A172 (cell line): ENCODE results near the gene AQP9. TPM values are rescaled to one million over a fixed set of nuclear protein-coding genes. Genes with fewer than 3 reads are reported as not detected.
A peak's percentile ranks its signal among the peaks of the same experiment; 100 is the strongest.
"Not testable (repeated sequence)": the region's sequence is repeated elsewhere in the genome, so short reads cannot be mapped to it uniquely, and the experiment has no call there.

Experiments used
- DNase-seq: peaks from one replicate; pipeline ENCODE4 v3.0.0-alpha.2; 2015; ENCODE audit warnings: low spot score
- total RNA-seq: library from RNA; depleted of rRNA; stranded (reverse); fragments of >200 nt; shearing (Covaris generic); gene quantifications from 2 replicates; pipeline ENCODE4 v1.2.3, GENCODE V29; 2014

Gene AQP9
- total RNA-seq, 1 experiment from 2014 or later = not detected

DNA sequence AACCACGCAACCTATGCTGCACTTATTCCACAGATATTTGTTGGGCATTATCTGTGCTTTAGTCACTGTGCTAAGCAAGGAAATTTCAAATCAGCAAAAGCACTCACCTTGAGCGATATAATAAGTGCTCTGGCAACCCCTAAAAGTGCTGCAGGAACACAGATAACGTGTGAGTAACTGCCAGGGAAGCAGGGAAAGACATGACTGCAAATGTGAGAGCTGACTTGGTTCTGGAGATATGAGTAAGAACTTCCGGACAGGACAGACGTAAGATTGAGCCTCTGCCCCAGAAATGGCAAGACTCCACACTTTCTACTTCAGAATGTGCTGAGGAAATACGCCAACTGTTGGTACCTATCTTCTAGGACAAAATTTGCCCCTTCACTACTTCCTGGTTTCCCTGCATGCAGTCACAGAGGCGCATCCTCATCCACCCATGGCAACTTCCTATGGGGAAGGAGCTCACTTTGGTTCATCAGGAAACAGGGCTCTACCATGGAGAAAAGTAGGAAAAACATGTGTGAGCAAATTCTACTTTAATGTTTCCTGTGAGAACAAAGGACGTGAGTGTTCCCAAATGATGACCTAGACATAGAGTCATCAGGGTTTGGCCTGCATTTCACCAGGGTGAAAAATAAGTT is 41.7 kb downstream of the AQP9 start:
- peak; percentile 2 for DNase-seq

DNA sequence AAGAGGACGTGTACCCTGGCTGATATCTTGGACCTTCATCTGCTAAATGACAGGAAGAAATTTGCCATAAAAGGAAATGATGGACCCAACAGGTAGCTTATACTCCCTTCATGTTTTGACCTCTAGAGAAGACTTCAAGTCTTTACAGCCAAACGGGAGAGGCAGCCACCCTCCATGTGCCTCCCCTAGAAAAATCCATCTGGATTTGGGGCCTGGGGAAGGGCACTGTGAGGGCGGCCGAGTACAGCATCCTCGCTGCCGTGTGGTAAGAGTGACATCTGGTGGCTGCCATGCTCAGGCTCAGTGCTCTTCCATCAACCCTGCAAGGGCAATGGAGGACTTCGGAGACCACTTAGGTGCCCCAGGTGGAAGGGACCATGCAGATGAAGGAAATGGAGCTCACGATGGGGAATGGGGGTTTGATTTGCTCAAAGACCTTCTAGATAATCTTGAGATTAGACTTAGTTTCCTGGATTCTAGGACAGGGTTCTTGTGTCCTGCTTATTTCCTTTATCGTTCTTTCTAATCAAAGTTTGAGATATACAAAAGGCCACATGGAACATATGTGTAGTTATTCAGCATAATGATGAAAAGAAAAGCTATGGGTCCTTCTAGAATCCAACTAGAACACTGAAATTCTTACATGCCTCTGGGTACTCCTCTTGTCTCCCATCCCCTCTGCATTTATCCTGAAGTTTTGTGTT is 44.4 kb downstream of the AQP9 start:
- DNase-seq = peak; percentile 48

DNA sequence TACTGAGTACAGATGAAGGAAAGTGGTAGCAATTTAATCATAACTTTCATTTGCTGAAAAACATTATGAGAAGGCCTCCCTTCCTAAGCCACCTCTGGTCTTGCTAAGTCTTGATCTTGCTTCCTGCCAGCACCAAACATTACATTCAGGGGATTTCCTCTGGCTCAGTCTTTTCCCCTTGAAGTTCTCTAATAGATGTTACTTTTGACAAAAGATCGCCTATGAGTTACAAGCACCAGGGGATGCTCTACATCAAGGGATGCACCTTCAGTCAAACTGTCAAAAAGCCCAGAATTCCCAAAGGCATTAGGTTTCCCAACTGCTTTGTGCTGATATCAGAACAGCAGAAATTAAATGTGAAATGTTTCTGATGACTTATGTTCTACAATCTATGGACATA is 47.3 kb downstream of the AQP9 start:
- no peak for DNase-seq

DNA sequence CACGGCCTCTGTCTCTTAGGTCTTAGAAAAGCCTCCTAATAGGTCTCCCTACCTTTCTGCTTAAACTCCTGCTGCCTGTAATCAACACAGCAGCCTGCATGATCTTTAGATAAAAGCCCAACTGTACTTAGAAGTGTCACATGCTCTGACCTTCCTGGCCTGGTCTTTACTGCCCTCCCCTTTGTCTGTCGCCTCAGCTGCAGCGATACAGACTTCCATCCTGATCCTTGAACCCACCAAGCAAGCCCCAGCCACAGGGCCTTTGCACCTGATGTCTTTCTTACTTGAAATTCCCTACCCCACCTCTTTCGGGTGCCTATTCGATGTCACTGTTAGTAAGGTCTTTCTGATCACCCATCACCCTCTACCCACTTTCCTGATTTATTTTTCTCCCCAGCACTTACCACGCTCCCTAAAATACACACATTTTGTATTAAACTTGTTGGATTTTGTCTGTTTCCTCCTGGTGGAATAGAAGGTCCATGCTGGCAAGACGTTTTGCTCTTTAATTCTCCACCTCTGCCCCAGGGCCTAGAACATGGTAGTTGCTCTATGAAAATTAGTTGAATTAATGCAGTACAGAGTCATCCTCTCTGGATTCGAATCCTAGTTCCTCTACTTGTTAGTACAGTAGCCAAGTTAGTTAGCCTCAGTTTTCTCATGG is 51.1 kb downstream of the AQP9 start:
- DNase-seq = no peak

DNA sequence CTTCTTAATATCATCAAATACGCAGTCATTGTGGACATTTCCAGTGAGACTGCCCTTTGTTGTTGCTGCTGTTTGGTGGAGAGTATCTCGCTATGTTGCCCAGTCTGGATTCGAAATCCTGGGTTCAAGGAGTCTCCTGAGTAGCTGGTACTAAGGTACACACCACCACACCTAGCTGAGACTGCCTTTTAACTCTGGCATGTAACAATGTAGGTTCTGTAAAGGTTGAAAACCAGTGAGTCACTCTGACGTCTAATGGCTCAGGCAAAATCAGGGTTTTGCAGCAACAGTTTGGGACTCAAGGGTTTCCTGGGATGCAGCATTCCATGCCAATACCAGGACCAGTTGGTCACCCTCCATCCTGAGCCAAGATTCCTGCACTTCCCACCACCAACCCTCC is 52.2 kb downstream of the AQP9 start:
- peak; percentile 6 for DNase-seq

DNA sequence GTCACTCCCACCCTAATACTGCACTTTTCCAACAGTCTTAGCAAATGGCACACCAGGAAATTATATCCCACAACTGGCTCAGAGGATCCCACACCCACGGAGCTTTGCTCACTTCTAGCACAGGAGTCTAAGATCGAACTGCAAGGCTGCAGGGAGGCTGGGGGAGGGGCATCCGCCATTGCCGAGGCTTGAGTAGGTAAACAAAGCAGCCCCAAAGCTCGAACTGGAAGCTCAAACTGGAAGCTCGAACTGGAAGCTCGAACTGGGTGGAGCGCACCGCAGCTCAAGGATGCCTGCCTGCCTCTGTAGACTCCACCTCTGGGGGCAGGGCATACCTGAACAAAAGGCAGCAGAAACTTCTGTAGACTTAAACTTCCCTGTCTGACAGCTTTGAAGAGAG is 55.5 kb downstream of the AQP9 start:
- DNase-seq = not testable (repeated sequence)

DNA sequence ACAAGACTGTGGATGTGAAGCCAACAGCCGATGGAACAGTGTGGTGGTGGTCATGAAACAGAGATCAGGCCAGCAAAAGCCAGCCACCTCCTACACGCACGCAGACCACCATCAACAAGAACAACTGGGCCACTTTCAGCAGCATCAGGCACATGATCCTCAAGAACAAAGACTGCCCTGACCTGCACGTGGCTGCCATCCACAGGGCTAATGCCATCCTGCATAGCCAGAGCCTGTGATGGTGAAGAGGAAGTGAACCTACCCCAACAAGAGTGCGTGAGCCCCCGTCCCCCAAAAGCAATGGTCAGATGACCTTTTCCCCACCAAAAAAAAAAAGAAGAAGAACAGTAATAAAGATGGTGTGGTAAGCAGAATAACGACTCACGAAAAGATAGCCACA is 62.6 kb downstream of the AQP9 start:
- no peak for DNase-seq

DNA sequence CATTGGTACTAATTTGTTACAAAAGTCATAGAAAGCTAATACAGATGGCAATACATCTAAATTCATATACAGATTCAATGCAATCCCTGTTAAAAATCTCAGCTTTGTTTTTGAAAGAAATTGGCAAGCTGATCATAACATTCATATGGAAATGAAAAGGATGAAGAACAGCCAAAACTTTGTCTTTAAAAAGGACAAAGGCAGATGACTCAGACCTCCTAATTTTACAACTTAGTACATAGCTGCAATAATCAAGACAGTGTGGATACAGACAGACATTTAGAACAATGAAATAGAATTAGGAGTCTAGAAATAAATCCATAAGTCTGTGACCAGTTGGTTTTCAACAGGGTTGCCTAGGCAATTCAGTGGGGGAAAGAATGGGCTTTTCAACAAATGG is 63.3 kb downstream of the AQP9 start:
- DNase-seq = no peak

DNA sequence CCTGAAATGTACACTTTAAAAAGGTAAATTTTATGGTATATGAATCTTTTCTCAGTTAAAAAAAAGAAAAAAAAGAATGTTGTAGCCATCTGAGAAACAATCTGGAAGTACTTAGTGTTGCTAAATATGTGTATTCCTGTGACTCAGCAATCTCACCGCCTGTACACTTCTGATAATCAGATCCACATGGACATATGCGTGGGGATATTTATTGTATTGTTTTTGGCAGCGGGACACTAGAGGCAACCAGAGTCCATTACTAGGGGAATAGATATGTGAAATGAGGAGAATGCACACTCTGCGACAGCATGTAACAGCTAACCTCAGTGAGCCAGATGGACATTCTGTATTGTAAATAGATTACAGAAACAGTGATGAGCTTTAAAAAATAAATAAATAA is 65.4 kb downstream of the AQP9 start:
- peak; percentile 55 for DNase-seq

DNA sequence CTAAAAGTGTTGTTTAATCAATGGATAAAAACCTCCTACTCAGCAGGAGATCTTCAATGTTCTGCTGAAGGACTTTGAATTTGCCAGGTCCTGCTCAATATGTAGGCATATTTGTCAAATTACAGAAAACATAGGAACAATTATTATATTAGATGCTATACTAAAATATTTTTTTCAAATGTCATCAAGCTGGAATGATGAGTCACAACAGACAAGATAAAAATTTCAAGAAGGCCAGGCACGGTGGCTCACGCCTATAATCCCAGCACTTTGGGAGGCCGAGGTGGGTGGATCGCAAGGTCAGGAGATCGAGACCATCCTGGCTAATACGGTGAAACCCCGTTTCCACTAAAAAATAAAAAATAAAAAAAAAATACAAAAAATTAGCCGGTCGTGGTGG is 68.0 kb downstream of the AQP9 start:
- no peak for DNase-seq

DNA sequence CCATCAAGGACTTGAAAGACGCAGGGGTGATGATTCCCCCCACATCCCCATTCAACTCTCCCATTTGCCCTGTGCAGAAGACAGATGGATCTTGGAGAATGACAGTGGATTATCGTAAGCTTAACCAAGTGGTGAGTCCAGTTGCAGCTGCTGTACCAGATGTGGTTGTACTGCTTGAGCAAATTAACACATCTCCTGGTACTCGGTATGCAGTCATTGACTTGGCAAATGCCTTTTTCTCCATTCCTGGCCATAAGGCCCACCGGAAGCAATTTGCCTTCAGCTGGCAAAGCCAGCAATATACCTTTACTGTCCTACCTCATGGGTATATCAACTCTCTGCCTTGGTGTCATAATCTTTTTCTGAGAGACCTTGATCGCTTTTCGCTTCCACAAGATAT is 70.0 kb downstream of the AQP9 start:
- not testable (repeated sequence) for DNase-seq

DNA sequence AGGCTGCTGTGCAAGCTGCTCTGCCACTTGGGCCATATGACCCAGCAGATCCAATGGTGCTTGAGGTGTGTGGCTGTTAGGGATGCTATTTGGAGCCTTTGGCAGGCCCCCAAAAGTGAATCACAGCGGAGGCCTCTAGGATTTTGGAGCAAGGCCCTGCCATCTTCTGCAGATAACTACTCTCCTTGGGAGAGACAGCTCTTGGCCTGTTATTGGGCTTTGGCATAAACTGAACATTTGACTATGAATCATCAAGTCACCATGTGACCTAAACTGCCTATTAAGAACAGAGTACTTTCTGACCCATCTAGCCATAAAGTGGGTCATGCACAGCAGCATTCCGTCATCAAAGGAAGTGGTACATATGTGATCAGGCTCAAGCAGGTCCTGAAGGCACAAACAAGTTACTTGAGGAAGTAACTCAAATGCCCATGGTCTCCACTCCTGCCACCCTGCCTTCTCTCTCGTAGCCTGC is 70.9 kb downstream of the AQP9 start:
- peak; percentile 80 for DNase-seq

DNA sequence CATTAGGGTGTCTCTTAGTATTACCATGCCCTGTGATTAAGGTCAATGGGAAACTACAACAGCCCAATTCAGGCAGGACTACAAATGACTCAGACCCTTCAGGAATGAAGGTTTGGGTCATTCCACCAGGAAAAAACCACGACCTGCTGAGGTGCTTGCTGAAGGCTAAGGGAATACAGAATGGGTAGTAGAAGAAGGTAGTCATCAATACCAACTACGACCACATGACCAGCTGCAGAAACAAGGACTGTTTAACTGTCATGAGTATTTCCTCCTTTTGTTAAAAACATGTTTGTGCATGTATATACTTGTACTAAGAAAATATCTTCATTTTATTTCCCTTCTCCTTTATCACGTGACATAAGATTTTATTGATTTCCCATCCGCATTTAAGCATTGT is 71.8 kb downstream of the AQP9 start:
- not testable (repeated sequence) for DNase-seq

DNA sequence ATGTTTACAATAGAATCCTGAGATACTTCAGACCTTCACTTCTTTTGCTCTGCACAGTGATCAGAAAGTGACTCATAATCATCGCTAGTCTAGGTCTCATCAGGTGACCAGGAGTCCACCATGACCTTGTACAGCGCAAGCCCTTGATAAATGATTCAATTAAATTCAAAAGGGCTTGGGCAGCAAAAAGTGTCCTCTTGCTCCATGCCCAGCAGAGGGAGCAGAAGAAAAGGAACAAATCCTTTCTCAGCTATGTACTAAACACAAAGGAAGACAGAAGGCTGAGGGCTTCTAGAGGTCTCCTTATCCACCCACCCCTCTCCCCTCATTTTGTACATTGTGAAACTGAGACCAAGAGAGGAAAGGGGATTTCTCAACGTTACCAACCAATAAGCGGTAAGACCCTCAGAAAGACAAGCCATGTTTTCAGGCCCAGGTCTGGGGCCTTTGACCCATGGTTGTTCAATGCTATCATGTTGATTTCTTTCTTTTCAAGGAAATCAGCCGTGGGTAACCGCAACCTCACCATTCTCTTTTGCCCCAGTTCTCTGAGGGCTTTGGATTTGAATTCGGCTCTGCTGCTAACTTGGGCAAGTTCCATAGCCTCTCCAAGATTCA is 74.8 kb downstream of the AQP9 start:
- peak; percentile 38 for DNase-seq

DNA sequence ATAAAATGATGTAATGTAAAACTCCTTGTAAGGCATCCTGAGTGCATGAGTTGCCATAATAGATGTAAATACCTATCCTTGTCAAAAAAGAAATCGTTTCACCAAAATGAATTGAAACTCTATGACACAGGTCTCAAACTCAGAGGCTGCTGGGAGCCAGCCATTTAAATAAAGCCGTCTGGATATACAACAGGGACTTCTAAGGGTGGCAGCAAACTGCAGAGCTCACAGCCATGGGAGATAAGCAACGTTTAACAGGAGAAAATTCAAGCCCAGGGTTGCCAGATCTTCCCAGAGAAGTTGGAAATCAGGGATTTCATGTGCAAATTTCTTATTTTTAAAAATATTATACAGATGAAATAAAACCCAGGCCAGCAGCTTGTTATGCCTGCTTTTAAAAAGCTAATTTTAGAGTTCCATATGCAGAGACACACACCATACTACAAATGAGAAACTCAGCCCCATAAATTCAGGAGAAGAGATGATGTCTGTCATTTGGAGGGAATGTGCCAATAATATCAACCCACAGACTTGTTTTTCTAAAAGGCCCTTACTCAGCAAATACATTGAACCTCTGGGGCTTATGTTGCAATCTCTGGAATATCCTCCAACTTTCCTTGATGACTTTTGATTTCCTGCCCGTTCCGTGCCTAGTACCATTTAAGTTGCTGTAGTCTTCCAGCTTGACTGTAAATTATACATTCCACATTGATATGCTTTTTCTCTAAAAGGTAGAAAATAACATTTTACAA is 75.6 kb downstream of the AQP9 start:
- no peak for DNase-seq

DNA sequence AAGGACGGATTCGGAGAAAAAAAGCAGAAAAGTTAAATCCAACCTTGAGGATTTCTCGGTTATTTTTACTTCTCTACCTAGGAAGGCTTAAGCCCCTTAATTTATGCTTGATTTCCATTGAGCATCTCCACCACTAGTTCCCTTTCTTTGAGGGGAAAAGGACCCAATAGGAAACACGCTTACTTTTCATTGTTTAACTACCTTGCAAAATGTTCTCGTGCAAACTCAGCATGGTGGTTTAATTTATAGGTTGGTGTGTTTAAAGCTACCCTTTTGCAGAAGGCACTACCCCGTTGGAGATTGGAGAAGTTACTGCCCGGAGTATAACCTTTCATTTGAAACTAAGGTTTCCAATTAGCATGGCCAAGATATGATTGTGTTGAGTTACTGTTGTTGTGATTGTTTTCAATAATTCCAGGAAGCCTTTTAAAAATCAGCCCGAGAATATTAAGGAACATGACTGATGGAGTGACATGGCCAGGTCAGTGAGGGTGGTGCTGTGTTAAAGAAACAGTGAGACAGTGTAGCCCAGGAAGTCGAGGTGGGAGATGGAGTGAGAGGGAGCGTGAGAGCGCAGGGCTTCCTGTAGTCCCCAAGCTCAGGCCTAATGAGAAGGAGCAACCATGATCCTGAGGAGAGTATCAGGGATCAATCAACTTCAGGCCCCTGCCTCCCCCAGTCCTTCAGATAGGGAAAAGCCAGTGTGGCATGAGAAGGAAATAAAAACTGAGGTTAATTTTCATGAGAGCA is 76.6 kb downstream of the AQP9 start:
- no peak for DNase-seq

DNA sequence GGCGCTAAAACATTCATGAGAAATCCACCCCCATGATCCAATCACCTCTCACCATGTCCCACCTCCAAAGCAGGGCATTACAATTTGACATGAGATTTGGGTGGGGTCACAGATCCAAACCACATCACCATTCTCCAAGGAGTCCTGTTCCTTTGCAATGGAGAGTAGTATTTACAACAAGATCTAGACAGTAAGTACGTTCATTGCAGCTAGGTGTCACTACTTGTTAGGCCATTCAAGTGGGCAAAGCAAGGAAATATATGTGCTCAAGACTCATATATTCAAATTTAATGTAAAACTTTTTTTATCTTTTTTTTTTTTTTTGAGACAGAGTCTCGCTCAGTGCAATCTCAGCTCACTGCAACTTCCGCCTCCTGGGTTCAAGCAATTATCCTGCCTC is 79.3 kb downstream of the AQP9 start:
- no peak for DNase-seq

DNA sequence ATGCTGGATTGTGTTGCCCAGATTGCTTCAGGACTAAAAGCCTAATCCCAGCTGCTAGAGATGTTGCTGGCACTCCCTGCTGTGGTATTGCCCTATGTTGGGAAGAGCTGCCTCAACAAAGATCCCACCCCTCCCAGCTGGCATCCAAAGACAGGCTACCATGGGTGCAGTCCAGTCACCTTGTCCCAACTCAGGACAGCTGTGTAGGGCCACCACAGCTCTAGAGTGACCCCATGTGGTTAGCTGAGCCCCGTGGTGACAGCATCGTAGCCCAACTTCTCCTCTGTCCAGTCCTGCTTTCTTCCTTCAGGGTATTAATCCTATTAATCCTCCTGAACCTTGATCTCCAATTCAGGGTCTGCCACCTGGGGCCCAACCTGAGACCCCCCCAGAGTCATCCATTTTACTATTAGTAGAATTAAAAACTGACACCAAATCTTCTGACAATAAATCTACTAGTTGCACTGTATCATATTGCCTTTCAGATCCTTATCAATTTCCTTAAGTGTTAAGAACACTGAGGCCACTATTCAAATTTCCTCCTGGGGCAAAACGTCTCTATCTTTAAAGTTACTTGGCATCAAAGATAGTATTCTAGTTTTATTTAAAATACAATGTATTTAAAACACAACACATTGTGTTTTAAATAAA is 83.5 kb downstream of the AQP9 start:
- peak; percentile 39 for DNase-seq

DNA sequence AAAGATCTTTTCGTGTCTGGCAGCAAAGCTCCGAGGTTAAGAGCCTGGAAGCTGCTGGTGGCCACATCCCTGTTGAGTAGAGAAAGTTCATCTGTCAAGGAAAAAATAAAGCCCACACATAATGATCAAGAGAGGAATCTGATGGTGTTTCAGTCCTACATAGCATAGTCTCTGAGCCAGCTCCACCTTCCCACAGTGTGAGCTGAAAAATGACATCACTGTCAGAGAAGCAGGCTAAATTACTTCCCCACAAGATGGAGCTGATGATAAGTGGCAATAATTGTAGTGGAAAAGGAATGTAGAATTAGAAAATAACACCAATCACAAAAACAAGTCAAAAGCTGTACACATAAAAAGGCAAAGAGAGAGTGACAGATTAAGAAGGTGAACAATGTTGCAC is 84.5 kb downstream of the AQP9 start:
- no peak for DNase-seq

DNA sequence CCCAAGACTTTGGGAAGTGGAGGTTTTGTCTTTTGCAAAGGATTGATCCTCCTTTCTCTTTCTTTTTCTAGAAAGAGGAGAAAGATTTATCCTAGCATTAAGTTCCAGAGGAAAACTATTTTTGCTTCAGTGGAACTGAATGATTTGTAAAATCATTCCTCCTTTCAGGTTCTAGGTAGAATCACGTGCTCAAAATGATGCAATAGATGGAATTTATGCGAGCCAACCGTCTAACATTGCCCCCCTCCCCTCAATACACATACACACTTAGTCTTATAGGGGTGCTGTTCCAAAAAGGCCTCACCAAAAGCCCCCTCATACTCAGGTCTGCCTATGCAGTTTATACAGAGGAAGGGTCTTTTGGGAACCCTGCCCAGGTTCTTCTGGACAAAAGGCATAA is 85.3 kb downstream of the AQP9 start:
- no peak for DNase-seq

DNA sequence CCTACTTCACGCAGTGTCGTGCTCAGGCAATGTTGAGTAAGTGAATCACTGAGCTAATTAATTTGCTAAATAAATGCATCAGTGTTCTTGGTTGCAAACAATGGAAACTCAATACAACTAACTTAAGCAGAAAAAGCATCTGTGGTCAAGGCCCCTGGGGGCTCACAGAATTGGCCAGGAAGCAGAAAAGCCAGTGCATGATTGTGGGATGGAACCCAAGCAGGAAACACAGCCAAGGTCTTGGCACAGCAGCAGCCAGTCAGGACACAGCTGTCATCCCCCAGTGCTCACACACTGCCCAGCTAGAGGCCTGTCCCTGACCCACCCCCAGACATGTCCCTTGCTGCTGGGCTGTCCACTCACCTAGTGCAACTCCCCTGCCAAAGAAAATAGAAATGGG is 85.9 kb downstream of the AQP9 start:
- no peak for DNase-seq
